OCI-LY7 (cell line): ENCODE data around the gene RIPK4.

Experiments
- EZH2phosphoT487 ChIP-seq: fragments of 200-600 bp; sonication (generic); IDR thresholded peaks from 2 replicates; pipeline ENCODE4 v1.6.1; 2018; ENCODE audit warnings: low read depth, borderline replicate concordance, mild to moderate bottlenecking, mixed run types, antibody characterized with exemption, low read length, moderate library complexity, mixed read lengths
- TF ChIP-seq, protein P1 (sequence below): fragments of 200-600 bp; sonication (generic); conservative IDR thresholded peaks from 2 replicates; pipeline ENCODE4 v1.5.1; 2014; ENCODE audit warnings: mild to moderate bottlenecking, antibody characterized with exemption, low read length, moderate library complexity, mixed read lengths

DNA sequence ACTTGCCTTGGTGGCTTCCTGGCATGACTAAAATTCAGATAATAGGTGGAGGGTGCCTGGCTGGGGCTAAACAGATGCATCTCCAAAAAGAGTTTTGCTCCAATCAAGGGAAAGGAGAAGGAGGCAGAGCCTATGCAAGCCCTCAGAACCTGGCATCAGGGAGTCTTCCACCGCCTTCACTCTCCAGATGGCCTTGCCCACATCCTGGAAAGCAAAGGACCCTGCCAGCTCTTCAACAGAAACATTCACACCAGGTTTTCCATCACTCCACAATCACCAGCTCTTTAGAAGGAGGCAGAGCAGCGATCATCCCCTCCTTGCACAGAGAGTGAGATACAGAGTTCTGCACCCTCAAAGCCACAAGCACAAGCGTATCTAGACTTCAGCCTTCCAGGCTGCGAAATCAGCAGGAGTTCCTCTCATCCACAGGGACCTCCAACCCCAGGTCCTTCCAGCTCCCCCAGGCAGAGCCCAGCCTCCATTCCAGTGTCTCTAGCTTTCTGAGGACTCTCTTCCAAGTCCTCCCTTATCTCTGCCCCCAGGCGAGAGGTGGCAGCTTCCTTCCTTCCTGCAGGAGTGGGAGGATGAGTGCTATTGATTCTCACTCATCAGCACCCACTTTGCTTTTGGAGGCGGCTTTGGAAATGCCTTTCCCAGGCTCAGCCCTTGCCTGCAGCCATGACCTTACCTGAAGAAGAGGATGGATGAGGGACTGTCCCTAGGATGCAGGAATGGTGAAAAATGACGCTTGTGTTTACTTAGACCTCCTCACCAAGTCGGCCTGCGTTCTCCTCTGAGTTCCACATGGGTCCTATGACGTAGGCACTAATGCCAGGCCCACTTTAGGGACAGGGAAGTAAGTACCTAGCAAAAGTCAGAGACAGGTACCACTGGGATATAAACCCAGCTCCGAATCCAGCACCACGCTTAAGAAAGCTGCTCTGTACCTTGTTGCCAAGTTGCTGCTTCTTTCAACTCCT is 75.4 kb downstream of the RIPK4 start:
- TF ChIP-seq, protein P1, sequence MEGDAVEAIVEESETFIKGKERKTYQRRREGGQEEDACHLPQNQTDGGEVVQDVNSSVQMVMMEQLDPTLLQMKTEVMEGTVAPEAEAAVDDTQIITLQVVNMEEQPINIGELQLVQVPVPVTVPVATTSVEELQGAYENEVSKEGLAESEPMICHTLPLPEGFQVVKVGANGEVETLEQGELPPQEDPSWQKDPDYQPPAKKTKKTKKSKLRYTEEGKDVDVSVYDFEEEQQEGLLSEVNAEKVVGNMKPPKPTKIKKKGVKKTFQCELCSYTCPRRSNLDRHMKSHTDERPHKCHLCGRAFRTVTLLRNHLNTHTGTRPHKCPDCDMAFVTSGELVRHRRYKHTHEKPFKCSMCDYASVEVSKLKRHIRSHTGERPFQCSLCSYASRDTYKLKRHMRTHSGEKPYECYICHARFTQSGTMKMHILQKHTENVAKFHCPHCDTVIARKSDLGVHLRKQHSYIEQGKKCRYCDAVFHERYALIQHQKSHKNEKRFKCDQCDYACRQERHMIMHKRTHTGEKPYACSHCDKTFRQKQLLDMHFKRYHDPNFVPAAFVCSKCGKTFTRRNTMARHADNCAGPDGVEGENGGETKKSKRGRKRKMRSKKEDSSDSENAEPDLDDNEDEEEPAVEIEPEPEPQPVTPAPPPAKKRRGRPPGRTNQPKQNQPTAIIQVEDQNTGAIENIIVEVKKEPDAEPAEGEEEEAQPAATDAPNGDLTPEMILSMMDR = no peak
- no peak for TF ChIP-seq EZH2phosphoT487
